ENCODE measurements around the gene TPST2. TPM values are rescaled to one million over a fixed set of nuclear protein-coding genes. Genes with fewer than 3 reads are reported as not detected.
A peak's percentile ranks its signal among the peaks of the same experiment; 100 is the strongest.

TPST2 gene
- total RNA-seq, 1 donor from 2014 or later: 28.5 TPM

DNA sequence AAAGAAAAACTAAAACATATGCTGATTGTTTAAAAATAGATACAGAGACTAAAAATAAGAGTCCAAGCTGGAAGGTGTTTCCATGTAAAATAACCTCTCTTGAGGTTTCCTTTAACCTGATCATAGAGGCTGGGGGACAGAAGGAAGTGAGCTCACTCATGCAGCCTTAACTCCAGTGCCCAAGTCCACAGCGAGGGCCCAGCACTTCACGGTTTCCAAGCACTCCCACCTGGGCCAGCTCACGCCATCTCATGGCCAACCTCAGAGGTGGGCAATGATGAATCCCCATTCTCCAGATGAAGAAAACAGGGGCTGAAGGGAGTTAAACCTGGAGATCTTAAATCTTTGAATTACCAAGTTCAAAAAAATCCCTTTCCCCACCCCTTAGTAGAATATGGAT lies 62.8 kb downstream of the TPST2 start:
- H3K27ac ChIP-seq (replicated peaks): peak overlapping the region; percentile 81
- peaks cover 54% of the 10 kb centered on the region for H3K36me3 ChIP-seq
- H3K4me3 ChIP-seq: peak overlapping the region; percentile 23
- TF ChIP-seq, protein P1, sequence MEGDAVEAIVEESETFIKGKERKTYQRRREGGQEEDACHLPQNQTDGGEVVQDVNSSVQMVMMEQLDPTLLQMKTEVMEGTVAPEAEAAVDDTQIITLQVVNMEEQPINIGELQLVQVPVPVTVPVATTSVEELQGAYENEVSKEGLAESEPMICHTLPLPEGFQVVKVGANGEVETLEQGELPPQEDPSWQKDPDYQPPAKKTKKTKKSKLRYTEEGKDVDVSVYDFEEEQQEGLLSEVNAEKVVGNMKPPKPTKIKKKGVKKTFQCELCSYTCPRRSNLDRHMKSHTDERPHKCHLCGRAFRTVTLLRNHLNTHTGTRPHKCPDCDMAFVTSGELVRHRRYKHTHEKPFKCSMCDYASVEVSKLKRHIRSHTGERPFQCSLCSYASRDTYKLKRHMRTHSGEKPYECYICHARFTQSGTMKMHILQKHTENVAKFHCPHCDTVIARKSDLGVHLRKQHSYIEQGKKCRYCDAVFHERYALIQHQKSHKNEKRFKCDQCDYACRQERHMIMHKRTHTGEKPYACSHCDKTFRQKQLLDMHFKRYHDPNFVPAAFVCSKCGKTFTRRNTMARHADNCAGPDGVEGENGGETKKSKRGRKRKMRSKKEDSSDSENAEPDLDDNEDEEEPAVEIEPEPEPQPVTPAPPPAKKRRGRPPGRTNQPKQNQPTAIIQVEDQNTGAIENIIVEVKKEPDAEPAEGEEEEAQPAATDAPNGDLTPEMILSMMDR (IDR thresholded peaks at IDR 0.05; ENCODE audit: borderline replicate concordance): no peak
- no peaks in the 10 kb centered on the region for H3K27me3 ChIP-seq (ENCODE audit: low read depth)
- no peak for DNase-seq
- intact Hi-C loops (cut with micrococcal nuclease): no loop called here
- H3K9me3 ChIP-seq (replicated peaks): no peaks in the 10 kb centered on the region
- H3K4me1 ChIP-seq: peaks cover 45% of the 10 kb centered on the region

DNA sequence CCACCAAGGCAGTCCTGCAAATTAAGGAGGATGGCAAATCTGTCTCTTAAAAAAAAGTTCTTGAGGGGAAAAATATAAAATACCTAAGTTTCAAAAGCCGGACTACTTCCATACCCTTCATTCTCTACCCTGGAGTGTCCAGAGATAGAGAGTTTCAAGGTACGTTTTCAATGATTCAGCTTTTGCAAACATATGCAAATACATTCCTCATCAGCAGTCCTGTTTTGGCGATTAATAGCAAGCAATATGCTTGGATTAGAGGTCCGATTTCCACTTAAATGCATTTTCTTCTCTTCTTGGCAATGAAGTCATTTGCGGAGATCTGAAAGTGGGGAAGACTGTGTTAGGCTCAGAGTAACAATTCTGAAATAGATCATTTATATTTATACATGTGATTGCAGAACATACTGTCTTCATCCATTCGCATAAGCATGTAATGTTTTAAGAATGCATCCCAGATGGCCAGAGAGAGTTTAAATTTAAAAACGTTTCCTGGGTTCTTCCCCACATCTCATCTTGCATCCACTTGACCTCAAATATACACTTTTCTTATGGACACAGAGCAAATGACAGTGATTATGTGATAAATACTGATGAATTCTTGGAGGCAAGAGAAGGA lies 63.9 kb downstream of the TPST2 start:
- DNase-seq: no peak
- Histone ChIP-seq H3K4me3 (no peak overlapping the region), H3K4me1 (peaks cover 45% of the 10 kb centered on the region), H3K27ac (replicated peaks) (peak overlapping the region; percentile 81), H3K27me3 (ENCODE audit: low read depth) (no peaks in the 10 kb centered on the region), H3K9me3 (replicated peaks) (no peaks in the 10 kb centered on the region), H3K36me3 (peaks cover 43% of the 10 kb centered on the region)
- intact Hi-C loops (cut with micrococcal nuclease): no loop called here
- TF ChIP-seq, protein P1 (IDR thresholded peaks at IDR 0.05; ENCODE audit: borderline replicate concordance): no peak

DNA sequence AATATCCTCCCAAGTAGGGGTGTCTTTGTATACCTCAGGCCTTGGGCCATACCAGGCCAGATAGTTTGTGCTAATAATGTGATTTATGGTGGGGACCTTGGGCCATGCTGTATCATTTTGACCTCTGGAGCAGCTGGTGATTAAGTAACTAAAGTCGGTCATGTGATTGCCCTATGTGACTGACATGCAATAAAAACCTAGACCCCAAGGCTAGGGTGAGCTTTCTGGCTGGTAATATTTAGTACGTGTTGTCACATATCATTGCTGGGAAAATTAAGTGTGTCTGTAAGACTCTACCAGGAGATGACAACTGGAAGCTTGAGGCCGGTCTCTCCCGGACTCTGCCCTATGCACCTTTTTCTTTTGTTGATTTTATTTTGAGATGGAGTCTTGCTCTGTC lies 65.1 kb downstream of the TPST2 start:
- intact Hi-C loops (cut with micrococcal nuclease): no loop called here

DNA sequence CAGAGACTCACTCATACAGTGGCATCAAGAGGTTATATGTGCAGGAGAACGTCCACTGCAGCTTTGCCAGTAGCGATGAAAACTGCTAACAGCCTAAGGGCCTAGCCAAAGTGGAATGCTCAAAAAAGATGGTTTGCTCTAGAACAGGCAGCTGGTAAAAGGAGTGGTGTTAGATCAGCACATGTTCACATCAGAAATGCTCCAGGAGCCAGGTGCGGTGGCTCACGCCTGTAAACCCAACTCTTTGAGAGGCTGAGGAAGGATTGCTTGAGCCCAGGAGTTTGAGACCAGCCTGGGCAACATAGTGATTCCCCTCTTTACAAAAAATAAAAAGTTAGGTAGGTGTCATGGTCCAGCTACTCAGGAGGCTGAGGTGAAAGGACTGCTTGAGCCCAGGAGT lies 67.3 kb downstream of the TPST2 start:
- Histone ChIP-seq H3K4me3 (no peak overlapping the region), H3K4me1 (peaks cover 29% of the 10 kb centered on the region), H3K27ac (replicated peaks) (no peak overlapping the region), H3K9me3 (replicated peaks) (no peaks in the 10 kb centered on the region), H3K27me3 (ENCODE audit: low read depth) (no peaks in the 10 kb centered on the region), H3K36me3 (peaks cover 18% of the 10 kb centered on the region)
- no peak for DNase-seq
- intact Hi-C loops (cut with micrococcal nuclease): no loop called here
- TF ChIP-seq, protein P1 (IDR thresholded peaks at IDR 0.05; ENCODE audit: borderline replicate concordance): no peak

More for the DNA sequence above, 65.1 kb downstream of the TPST2 start:
- no peak for DNase-seq
- Histone ChIP-seq H3K4me3 (no peak overlapping the region), H3K36me3 (peaks cover 33% of the 10 kb centered on the region), H3K4me1 (peaks cover 45% of the 10 kb centered on the region), H3K9me3 (replicated peaks) (no peaks in the 10 kb centered on the region), H3K27ac (replicated peaks) (peak overlapping the region; percentile 81), H3K27me3 (ENCODE audit: low read depth) (no peaks in the 10 kb centered on the region)
- TF ChIP-seq, protein P1 (IDR thresholded peaks at IDR 0.05; ENCODE audit: borderline replicate concordance): no peak

DNA sequence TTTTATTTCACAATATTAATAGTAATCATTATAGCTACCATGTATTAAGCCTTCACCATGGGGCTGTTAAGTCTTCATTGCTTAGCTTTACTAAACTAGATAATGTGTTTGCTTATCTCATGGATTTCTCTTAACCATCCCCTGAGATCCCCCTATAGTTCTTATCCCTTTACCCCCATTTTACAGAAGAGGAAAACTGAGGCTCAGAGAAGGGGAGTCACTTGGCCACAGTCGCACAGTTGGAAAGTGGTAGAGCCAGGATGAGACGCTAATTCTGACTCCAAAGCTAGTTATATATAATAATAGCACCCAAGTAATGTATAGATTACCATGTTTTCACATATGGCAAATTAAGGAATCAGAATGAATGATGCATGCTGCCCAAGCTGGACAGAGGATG lies 67.9 kb downstream of the TPST2 start:
- Histone ChIP-seq H3K36me3 (peaks cover 17% of the 10 kb centered on the region), H3K9me3 (replicated peaks) (no peaks in the 10 kb centered on the region), H3K4me1 (peaks cover 25% of the 10 kb centered on the region), H3K4me3 (no peak overlapping the region), H3K27ac (replicated peaks) (no peak overlapping the region), H3K27me3 (ENCODE audit: low read depth) (no peaks in the 10 kb centered on the region)
- no peak for DNase-seq
- intact Hi-C loops (cut with micrococcal nuclease): no loop called here
- TF ChIP-seq, protein P1 (IDR thresholded peaks at IDR 0.05; ENCODE audit: borderline replicate concordance): no peak

Data from left ventricle myocardium inferior (tissue), 1 donor.